IPS DF 6.9 (cell line): ENCODE measurements around the gene KRT36.

Source experiments
- DNase-seq: peaks from one replicate; pipeline ENCODE4 v3.0.0-alpha.2; 2013; ENCODE audit warnings: low read depth, low spot score
- H3K27ac ChIP-seq: one replicate; pipeline ENCODE4 v1.5.1; 2013; ENCODE audit warnings: low read length, control low read depth
- H3K27me3 ChIP-seq: 2 replicates; pipeline ENCODE4 v1.6.1; 2013; ENCODE audit warnings: mild to moderate bottlenecking, low read length; ENCODE audit not compliant: control insufficient read depth, insufficient read depth
- H3K36me3 ChIP-seq: 2 replicates; pipeline ENCODE4 v1.6.1; 2013; ENCODE audit warnings: low read length; ENCODE audit not compliant: control insufficient read depth, insufficient read depth
- H3K4me1 ChIP-seq: 2 replicates; pipeline ENCODE4 v1.6.1; 2013; ENCODE audit warnings: low read length; ENCODE audit not compliant: control insufficient read depth, insufficient read depth
- H3K4me3 ChIP-seq: 2 replicates; pipeline ENCODE4 v1.5.1; 2013; ENCODE audit warnings: mild to moderate bottlenecking, low read length
- H3K9me3 ChIP-seq: 2 replicates; pipeline ENCODE4 v1.6.1; 2013; ENCODE audit warnings: low read length, inconsistent platforms; ENCODE audit not compliant: control insufficient read depth, insufficient read depth
- WGBS: extraction: QIAGEN DNeasy Blood & Tissue Kit; methylation state at CpG from one replicate; pipeline ENCODE4 v1.1.7; 2013; ENCODE audit warnings: mixed read lengths, missing lambda C conversion rate; ENCODE audit not compliant: insufficient read length, insufficient coverage; 5-methylcytosine and 5-hydroxymethylcytosine counted together

The KRT36 gene

GRCh38 chr17:41511716-41512115, 22.0 kb upstream of the KRT36 start:
- no peak overlapping the region for H3K4me3 ChIP-seq
- H3K4me1 ChIP-seq = no peaks in the 10 kb centered on the region
- H3K27me3 ChIP-seq = no peaks in the 10 kb centered on the region
- no peaks in the 10 kb centered on the region for H3K9me3 ChIP-seq
- no CpG with 5 or more reads among the region's 10 CpGs for WGBS
- H3K36me3 ChIP-seq = no peaks in the 10 kb centered on the region
- no peak for DNase-seq
- H3K27ac ChIP-seq = no peak overlapping the region

GRCh38 chr17:41511116-41511515, 21.4 kb upstream of the KRT36 start:
- Histone ChIP-seq H3K27me3 (no peaks in the 10 kb centered on the region), H3K9me3 (no peaks in the 10 kb centered on the region), H3K4me3 (no peak overlapping the region), H3K4me1 (no peaks in the 10 kb centered on the region), H3K36me3 (no peaks in the 10 kb centered on the region), H3K27ac (no peak overlapping the region)
- WGBS = no CpG with 5 or more reads among the region's 4 CpGs
- no peak for DNase-seq

- Histone ChIP-seq H3K36me3 (no peaks in the 10 kb centered on the region), H3K4me1 (no peaks in the 10 kb centered on the region), H3K27me3 (no peaks in the 10 kb centered on the region), H3K27ac (no peak overlapping the region), H3K9me3 (no peaks in the 10 kb centered on the region), H3K4me3 (no peak overlapping the region)
- WGBS = no CpG with 5 or more reads among the region's 7 CpGs
- DNase-seq = no peak
These were observed 20.7 kb upstream of the KRT36 start for GRCh38 chr17:41510251-41511065.

- H3K27me3 ChIP-seq = no peaks in the 10 kb centered on the region
- WGBS = no CpG with 5 or more reads among the region's 10 CpGs
- H3K27ac ChIP-seq = no peak overlapping the region
- no peaks in the 10 kb centered on the region for H3K4me1 ChIP-seq
- H3K4me3 ChIP-seq = no peak overlapping the region
- H3K36me3 ChIP-seq = no peaks in the 10 kb centered on the region
- H3K9me3 ChIP-seq = no peaks in the 10 kb centered on the region
- DNase-seq = no peak
These were observed 17.7 kb upstream of the KRT36 start for GRCh38 chr17:41507315-41507880.

- H3K27ac ChIP-seq = no peak overlapping the region
- no peaks in the 10 kb centered on the region for H3K4me1 ChIP-seq
- H3K27me3 ChIP-seq = no peaks in the 10 kb centered on the region
- H3K9me3 ChIP-seq = no peaks in the 10 kb centered on the region
- no peak for DNase-seq
- H3K4me3 ChIP-seq = no peak overlapping the region
- H3K36me3 ChIP-seq = no peaks in the 10 kb centered on the region
- WGBS = no CpG with 5 or more reads among the region's 14 CpGs
These were observed 16.4 kb upstream of the KRT36 start for GRCh38 chr17:41505809-41506767.

- H3K27me3 ChIP-seq = no peaks in the 10 kb centered on the region
- H3K9me3 ChIP-seq = no peaks in the 10 kb centered on the region
- no peak within 1 kb of the TSS for H3K4me3 ChIP-seq
- no peak for DNase-seq
- H3K27ac ChIP-seq = no peak within 1 kb of the TSS
- no peaks in the 10 kb centered on the region for H3K36me3 ChIP-seq
- H3K4me1 ChIP-seq = peaks cover 4% of the 10 kb centered on the region; the same call in 1 of the 2 replicates
- WGBS = no CpG with 5 or more reads among the region's 17 CpGs
These were observed 15.5 kb upstream of the KRT36 start, which contains the start of gene KRT13 for GRCh38 chr17:41505007-41505808. Gene KRT13, minus strand, starts transcription at chr17:41505612. Its CDS starts 62 bp downstream, at chr17:41505550.

GRCh38 chr17:41504246-41504977, 14.7 kb upstream of the KRT36 start:
- Histone ChIP-seq H3K4me3 (no peak overlapping the region), H3K36me3 (no peaks in the 10 kb centered on the region), H3K4me1 (peaks cover 7% of the 10 kb centered on the region; the same call in 1 of the 2 replicates), H3K27me3 (no peaks in the 10 kb centered on the region), H3K27ac (no peak overlapping the region), H3K9me3 (no peaks in the 10 kb centered on the region)
- WGBS = no CpG with 5 or more reads among the region's 8 CpGs
- DNase-seq = no peak

- Histone ChIP-seq H3K9me3 (no peaks in the 10 kb centered on the region), H3K36me3 (no peaks in the 10 kb centered on the region), H3K4me1 (peaks cover 7% of the 10 kb centered on the region; the same call in 1 of the 2 replicates), H3K27me3 (no peaks in the 10 kb centered on the region), H3K27ac (no peak overlapping the region), H3K4me3 (no peak overlapping the region)
- no CpG with 5 or more reads among the region's 9 CpGs for WGBS
- DNase-seq = no peak
These were observed 13.5 kb upstream of the KRT36 start for GRCh38 chr17:41503202-41503601.

GRCh38 chr17:41500131-41500911, 10.6 kb upstream of the KRT36 start:
- H3K27me3 ChIP-seq = no peaks in the 10 kb centered on the region
- no peak overlapping the region for H3K4me3 ChIP-seq
- H3K27ac ChIP-seq = no peak overlapping the region
- H3K36me3 ChIP-seq = no peaks in the 10 kb centered on the region
- no CpG with 5 or more reads among the region's 15 CpGs for WGBS
- no peak for DNase-seq
- peaks cover 7% of the 10 kb centered on the region; the same call in 1 of the 2 replicates for H3K4me1 ChIP-seq
- H3K9me3 ChIP-seq = no peaks in the 10 kb centered on the region
